A549 treated with GW870086 at 1 μM for 4 hours (cell line): ENCODE measurements around the gene RPL19. TPM values are rescaled to one million over a fixed set of nuclear protein-coding genes. Genes with fewer than 3 reads are reported as not detected.

Experiments used
- total RNA-seq: library from RNA; stranded (reverse); fragments of 200-300 nt; extraction: Qiagen RNA extraction; gene quantifications from 5 replicates; pipeline ENCODE4 v1.2.3, GENCODE V29; 2022; ENCODE audit warnings: low read depth

RPL19 gene
- total RNA-seq: 3,791 to 4,052 TPM (median 3,919 TPM) in 5 replicates

GRCh38 chr17:39200070-39200879 lies at the start of gene RPL19:
Gene RPL19, plus strand, starts transcription at chr17:39200283. Its CDS starts 62 bp downstream, at chr17:39200345.

GRCh38 chr17:39151150-39151942 lies 48.7 kb upstream of the RPL19 start, which contains the start of gene PLXDC1:
Gene PLXDC1, minus strand, starts transcription at chr17:39151637. Its CDS starts 200 bp downstream, at chr17:39151437.

GRCh38 chr17:39165841-39166349 lies 34.2 kb upstream of the RPL19 start, which contains the start of gene ARL5C:
Gene ARL5C, minus strand, starts transcription at chr17:39166161. Its CDS starts 401 bp downstream, at chr17:39165760.

GRCh38 chr17:39197380-39198185 lies 2.5 kb upstream of the RPL19 start, which contains the start of gene CACNB1:
Gene CACNB1, minus strand, starts transcription at chr17:39197669. Its CDS starts 174 bp downstream, at chr17:39197495.

GRCh38 chr17:39225308-39225958 lies 25.4 kb downstream of the RPL19 start, which contains the start of gene STAC2:
Gene STAC2, minus strand, starts transcription at chr17:39225945. Its CDS starts 443 bp downstream, at chr17:39225502.

Other genes with a start within 250 kb of the RPL19 start
- gene FBXO47, start 232.9 kb upstream of the RPL19 start, total RNA-seq: not detected in 5 replicates
- gene PLXDC1, start 48.6 kb upstream of the RPL19 start, total RNA-seq: 0.05 to 0.43 TPM (median 0.10 TPM) in 5 replicates
- 0.06 TPM in 1 of 5 replicates, not detected in the others for gene ARL5C, start 34.1 kb upstream of the RPL19 start, total RNA-seq
- 4.7 to 6.4 TPM (median 5.0 TPM) in 5 replicates for gene CACNB1, start 2.6 kb upstream of the RPL19 start, total RNA-seq
- 0.81 to 1.7 TPM (median 1.3 TPM) in 5 replicates for gene STAC2, start 25.7 kb downstream of the RPL19 start, total RNA-seq
- 6.3 to 7.8 TPM (median 7.3 TPM) in 5 replicates for gene FBXL20, start 201.3 kb downstream of the RPL19 start, total RNA-seq